Measurements from ENCODE around the gene DENND5B.

DNA sequence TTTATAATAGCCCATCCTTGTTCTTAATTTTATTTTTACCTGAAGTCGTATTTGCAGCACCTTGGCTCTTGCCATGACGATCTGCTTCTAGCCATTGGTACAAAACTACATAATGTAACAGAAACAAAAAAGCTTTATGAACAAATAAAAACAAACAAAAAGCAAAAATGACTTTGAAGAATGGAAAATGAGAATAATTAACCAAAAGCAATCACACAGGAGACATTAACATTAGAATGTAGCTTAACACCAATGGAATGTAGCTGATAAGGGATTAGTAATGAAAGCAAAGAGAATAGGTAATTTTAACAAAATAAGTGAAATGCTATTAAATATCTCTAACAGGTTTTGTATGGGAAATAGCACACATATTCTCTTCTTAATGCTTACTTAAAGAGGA, 91.4 kb downstream of the DENND5B start:
- TF ChIP-seq CTCF (IDR thresholded peaks at IDR 0.05) = no peak
- TF ChIP-seq POLR2A (IDR thresholded peaks at IDR 0.05) = no peak
